ENCODE data around the gene SNCB. TPM values are rescaled to one million over a fixed set of nuclear protein-coding genes. Genes with fewer than 3 reads are reported as not detected.

The SNCB gene
- total RNA-seq, 2 experiments from 2014 or later = not detected

- Mint-ChIP-seq H3K27me3 (peaks cover 90% of the 10 kb centered on the region), H3K9me3 (no peaks in the 10 kb centered on the region), H3K27ac (no peak overlapping the region), H3K36me3 (ENCODE audit: low read depth) (no peaks in the 10 kb centered on the region), H3K4me3 (no peak overlapping the region), H3K4me1 (ENCODE audit: low read depth) (peaks cover 21% of the 10 kb centered on the region)
- peaks cover 0 to 27% of the 10 kb centered on the region in 2 experiments for H3K9me3 ChIP-seq (ENCODE audit: control insufficient read depth in 1 of 2, insufficient read depth in 1 of 2, low read length in 2 of 2)
- DNase-seq (no peak), ATAC-seq (ENCODE audit: poor library complexity) (no peak)
- ChIA-PET POLR2A (no interaction called here), CTCF (no interaction called here)
- no peak overlapping the region for H3K27ac ChIP-seq (ENCODE audit: low read depth in 1 of 2, low read length in 2 of 2)
- intact Hi-C loops (cut with DNase I, micrococcal nuclease) = no loop called here
- H3K4me1 ChIP-seq (ENCODE audit: insufficient read depth, low read length) = peaks cover 23% of the 10 kb centered on the region
- no peaks in the 10 kb centered on the region for H3K36me3 ChIP-seq (ENCODE audit: insufficient read depth, low read length)
- H3K27me3 ChIP-seq (ENCODE audit: control insufficient read depth in 1 of 2, insufficient read depth in 2 of 2, low read length in 2 of 2) = peaks cover 51 to 61% of the 10 kb centered on the region in 2 experiments
- no peak overlapping the region for H3K4me3 ChIP-seq (ENCODE audit: low read length)
- TF ChIP-seq CTCF (IDR thresholded peaks at IDR 0.05) = no peak
Measured at GRCh38 chr5:176616511-176616910, 13.8 kb downstream of the SNCB start.

GRCh38 chr5:176614805-176615478 lies 15.4 kb downstream of the SNCB start:
- peaks cover 21% of the 10 kb centered on the region for H3K4me1 ChIP-seq (ENCODE audit: insufficient read depth, low read length)
- no peak overlapping the region for H3K4me3 ChIP-seq (ENCODE audit: low read length)
- ChIA-PET POLR2A (no interaction called here), CTCF (no interaction called here)
- H3K4me3 Mint-ChIP-seq = no peak overlapping the region
- H3K4me1 Mint-ChIP-seq (ENCODE audit: low read depth) = peaks cover 18% of the 10 kb centered on the region
- H3K27me3 Mint-ChIP-seq = peaks cover 84% of the 10 kb centered on the region
- intact Hi-C loops (cut with DNase I, micrococcal nuclease) = no loop called here
- no peak overlapping the region for H3K27ac ChIP-seq (ENCODE audit: low read depth in 1 of 2, low read length in 2 of 2)
- peaks cover 41 to 52% of the 10 kb centered on the region in 2 experiments for H3K27me3 ChIP-seq (ENCODE audit: control insufficient read depth in 1 of 2, insufficient read depth in 2 of 2, low read length in 2 of 2)
- H3K9me3 Mint-ChIP-seq = no peaks in the 10 kb centered on the region
- DNase-seq (no peak), ATAC-seq (ENCODE audit: poor library complexity) (no peak)
- TF ChIP-seq CTCF (IDR thresholded peaks at IDR 0.05) = no peak
- no peaks in the 10 kb centered on the region for H3K36me3 ChIP-seq (ENCODE audit: insufficient read depth, low read length)
- peaks cover 0 to 13% of the 10 kb centered on the region in 2 experiments for H3K9me3 ChIP-seq (ENCODE audit: control insufficient read depth in 1 of 2, insufficient read depth in 1 of 2, low read length in 2 of 2)
- H3K27ac Mint-ChIP-seq = no peak overlapping the region
- H3K36me3 Mint-ChIP-seq (ENCODE audit: low read depth) = no peaks in the 10 kb centered on the region

- no peaks in the 10 kb centered on the region for H3K9me3 Mint-ChIP-seq
- no peak for DNase-seq
- H3K27me3 Mint-ChIP-seq = peaks cover 74% of the 10 kb centered on the region
- ChIA-PET CTCF (no interaction called here), POLR2A (no interaction called here)
- H3K4me1 Mint-ChIP-seq (ENCODE audit: low read depth) = peaks cover 11% of the 10 kb centered on the region
- intact Hi-C loops (cut with DNase I, micrococcal nuclease) = loop anchor here in 1 of 2 experiments (2.0 kb wide), 1 partner anchor 34 kb away; the partner anchor contains the start of gene TSPAN17
- H3K36me3 ChIP-seq (ENCODE audit: insufficient read depth, low read length) = no peaks in the 10 kb centered on the region
- no peak for ATAC-seq (ENCODE audit: poor library complexity)
- H3K27me3 ChIP-seq (ENCODE audit: control insufficient read depth in 1 of 2, insufficient read depth in 2 of 2, low read length in 2 of 2) = peaks cover 21 to 31% of the 10 kb centered on the region in 2 experiments
- no peak overlapping the region for H3K27ac Mint-ChIP-seq
- H3K36me3 Mint-ChIP-seq (ENCODE audit: low read depth) = no peaks in the 10 kb centered on the region
- H3K27ac ChIP-seq (ENCODE audit: low read depth in 1 of 2, low read length in 2 of 2) = no peak overlapping the region
- no peaks in the 10 kb centered on the region for H3K9me3 ChIP-seq (ENCODE audit: control insufficient read depth in 1 of 2, insufficient read depth in 1 of 2, low read length in 2 of 2)
- no peak for TF ChIP-seq CTCF (IDR thresholded peaks at IDR 0.05)
- no peak overlapping the region for H3K4me3 Mint-ChIP-seq
- peaks cover 15% of the 10 kb centered on the region for H3K4me1 ChIP-seq (ENCODE audit: insufficient read depth, low read length)
- H3K4me3 ChIP-seq (ENCODE audit: low read length) = no peak overlapping the region
Measured at GRCh38 chr5:176612855-176613254, 17.5 kb downstream of the SNCB start.

Data from CD4-positive, alpha-beta T cell (primary cell).